HG03139 (cell line): ENCODE results near the gene CNTNAP1.
"Not testable (repeated sequence)": the region's sequence is repeated elsewhere in the genome, so short reads cannot be mapped to it uniquely, and the experiment has no call there.

Source experiments
- ATAC-seq: cut with Tn5 transposase; IDR thresholded peaks from one replicate; pipeline ENCODE4 v1.9.1; 2021; ENCODE audit not compliant: unreplicated experiment

CNTNAP1 gene

DNA sequence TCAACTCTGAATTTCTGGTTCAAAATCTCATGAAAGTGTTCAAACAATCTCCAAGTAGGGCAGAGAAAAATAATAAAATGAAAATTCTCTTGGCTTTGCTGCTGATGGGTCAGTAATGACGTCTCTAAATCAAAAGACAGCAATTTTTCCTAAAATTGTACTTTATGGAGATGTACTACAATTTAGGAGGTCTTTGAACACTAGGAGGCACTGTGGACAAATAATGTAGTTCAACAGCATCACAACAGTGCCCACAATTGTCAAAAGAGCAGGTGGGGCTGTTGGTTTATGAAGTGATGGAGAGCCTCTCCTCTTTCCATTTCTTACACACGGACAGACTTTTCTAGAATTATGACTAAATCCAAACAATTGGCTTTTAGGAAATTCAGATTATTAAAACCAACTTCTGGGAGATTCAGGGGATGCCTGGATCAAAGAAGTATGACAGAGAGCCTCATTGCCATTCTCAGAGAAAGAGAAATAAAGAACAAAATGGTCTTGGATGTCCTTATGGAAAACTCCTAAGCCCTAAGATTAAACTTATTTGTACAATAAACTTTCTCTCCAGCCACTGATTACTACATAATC, 38.8 kb downstream of the CNTNAP1 start:
- ATAC-seq = no peak

- ATAC-seq = no peak
Measured at GRCh38 chr17:42723636-42724035, 41.3 kb downstream of the CNTNAP1 start.

DNA sequence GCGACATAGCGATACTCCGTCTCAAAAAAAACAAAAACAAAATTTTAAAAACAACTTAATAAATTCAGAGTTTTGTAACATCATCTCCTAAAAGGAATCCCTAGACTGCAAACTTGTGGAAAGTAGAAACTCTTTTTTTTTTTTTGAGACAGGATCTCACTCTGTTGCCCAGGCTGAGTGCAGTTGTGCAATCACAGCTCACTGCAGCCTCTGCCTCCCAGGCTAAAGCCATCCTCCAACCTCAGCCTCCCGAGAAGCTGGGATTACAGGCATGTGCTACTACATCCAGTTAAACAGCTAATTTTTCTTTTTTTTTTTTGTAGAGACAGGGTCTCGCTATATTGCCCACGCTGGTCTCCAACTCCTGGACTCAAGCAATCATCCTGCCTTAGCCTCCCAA, 42.8 kb downstream of the CNTNAP1 start:
- ATAC-seq = no peak

- no peak for ATAC-seq
Measured at GRCh38 chr17:42740699-42741098, 58.4 kb downstream of the CNTNAP1 start.

DNA sequence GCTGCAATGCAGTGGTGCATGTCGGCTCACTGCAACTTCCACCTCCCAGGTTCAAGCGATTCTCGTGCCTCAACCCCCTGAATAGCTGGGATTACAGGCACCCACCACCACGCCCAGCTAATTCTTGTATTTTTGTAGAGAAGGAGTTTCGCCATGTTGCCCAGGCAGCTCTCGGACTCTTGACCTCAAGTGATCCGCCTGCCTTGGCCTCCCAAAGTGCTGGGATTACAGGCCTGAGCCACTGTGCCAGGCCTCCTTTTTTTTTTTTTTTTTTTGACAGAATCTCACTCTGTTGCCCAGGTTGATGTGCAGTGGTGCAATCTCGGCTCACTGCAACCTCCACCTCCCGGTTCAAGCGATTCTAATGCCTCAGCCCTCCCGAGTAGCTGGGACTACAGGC, 60.6 kb downstream of the CNTNAP1 start:
- not testable (repeated sequence) for ATAC-seq

DNA sequence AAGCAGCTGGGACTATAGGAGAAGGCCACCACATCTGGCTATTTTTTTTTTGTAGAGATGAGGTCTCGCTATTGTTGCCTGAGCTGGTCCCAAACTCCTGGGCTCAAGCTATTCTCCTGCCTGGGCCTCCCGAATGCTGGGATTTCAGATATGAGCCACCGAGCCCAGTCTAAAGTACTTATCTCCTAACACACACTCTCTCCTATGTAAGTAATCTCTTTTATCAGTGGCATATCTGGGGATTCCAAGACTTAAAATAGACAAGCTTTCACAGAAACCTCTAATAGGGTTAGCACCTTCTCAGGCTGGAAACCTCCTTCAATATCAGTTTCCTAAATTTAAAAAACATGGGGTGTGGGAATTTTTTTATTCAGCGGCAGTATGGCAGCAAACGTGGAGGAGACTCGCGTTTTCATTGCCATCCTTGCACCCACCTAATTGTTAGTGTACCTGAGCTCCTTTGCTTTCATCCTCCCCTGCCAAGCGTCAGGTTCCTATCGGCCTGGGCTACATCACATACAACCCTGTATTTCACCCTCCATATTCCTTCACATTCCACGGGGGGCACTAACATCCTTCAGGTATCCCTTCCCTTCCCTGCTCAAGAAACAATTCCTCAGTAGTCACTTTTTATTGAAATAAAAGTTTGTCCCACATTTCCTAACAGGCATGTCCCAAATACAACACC, 61.4 kb downstream of the CNTNAP1 start:
- no peak for ATAC-seq

- ATAC-seq = peak; percentile 43
Measured at GRCh38 chr17:42744283-42744805, 62.0 kb downstream of the CNTNAP1 start.

- peak; percentile 60 for ATAC-seq
Measured at GRCh38 chr17:42744806-42745617, 62.7 kb downstream of the CNTNAP1 start, which contains the start of gene EZH1. Gene EZH1 (minus strand): TSS chr17:42745040. CDS start chr17:42728941, 16,099 bp downstream.

DNA sequence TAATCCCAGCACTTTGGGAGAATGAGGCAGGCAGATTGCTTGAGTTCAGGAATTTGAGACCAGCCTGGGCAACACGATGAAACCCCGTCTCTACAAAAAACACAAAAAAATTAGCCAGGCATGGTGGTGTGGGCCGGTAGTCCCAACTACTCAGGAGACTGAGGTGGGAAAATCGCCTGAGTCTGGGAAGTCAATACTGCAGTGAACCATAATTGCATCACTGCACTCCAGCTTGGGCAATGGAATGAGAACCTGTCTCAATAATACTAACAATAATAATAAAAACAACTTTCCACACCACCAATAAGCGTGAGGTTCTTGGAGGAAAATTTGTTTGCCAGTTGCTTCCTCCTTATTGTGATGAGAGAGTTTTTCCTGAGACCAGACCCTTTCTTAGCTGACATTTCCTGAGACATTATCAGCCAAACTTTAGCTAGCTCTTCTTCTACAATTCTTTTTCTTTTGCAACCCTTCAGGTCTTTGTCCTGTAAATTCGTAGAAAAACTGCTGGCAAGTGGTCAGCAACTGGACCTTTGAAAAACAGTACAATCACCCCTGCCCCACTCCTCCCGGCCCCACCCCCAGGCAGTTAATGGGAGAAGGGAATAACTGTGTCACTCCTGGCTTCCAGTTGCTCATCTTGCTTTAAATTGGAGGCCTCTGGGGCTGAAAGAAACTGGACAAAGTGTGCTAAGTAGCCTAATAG, 66.0 kb downstream of the CNTNAP1 start:
- no peak for ATAC-seq

DNA sequence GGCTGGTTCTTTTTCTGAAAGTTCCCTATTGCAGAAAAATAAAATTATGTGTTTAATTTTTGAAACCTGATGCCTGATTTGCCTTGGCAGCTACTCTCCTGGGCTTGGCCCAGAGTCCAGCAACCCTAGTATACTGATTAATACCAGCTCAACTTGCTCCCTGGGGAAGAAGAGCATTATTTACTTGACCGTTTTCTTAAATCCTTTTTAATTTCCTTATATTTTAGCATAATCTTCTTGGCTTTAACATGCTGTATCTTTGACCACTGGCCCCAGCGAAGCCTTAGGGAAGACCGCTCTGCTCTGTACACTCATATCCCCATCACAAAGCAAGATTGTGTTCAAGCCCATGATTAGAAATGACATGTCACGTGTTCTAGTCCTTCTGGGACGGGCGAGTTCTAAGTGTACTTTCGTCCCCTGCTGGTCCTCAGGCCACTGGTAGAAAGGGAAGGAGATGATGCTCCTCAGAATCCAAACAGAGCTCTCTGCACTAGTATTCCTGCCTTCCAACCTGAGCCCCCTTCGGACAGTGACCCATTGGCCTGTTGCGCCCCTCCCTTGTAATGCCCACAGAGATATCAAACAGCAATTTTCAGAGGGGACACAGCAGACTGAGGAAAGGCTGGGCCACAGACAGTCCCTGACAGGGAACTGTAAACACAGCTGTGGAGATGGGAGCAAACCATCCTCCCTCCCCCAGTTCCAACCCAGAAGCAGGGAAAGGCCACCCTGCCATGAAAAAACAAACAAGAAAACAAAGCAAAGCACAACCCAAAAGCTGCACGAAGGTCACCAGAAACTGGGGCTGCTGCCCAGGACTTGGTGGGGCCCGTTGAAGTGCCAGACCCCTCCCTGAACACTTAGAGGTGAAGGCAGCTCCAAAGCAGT, 66.8 kb downstream of the CNTNAP1 start:
- no peak for ATAC-seq
